HG03135 (cell line): ENCODE measurements around the gene HSCB.
"Not testable (repeated sequence)": the region's sequence is repeated elsewhere in the genome, so short reads cannot be mapped to it uniquely, and the experiment has no call there.

Experiments used
- ATAC-seq: cut with Tn5 transposase; IDR thresholded peaks from one replicate; pipeline ENCODE4 v1.9.1; 2021; ENCODE audit warnings: mild to moderate bottlenecking, moderate library complexity; ENCODE audit not compliant: unreplicated experiment

The HSCB gene

DNA sequence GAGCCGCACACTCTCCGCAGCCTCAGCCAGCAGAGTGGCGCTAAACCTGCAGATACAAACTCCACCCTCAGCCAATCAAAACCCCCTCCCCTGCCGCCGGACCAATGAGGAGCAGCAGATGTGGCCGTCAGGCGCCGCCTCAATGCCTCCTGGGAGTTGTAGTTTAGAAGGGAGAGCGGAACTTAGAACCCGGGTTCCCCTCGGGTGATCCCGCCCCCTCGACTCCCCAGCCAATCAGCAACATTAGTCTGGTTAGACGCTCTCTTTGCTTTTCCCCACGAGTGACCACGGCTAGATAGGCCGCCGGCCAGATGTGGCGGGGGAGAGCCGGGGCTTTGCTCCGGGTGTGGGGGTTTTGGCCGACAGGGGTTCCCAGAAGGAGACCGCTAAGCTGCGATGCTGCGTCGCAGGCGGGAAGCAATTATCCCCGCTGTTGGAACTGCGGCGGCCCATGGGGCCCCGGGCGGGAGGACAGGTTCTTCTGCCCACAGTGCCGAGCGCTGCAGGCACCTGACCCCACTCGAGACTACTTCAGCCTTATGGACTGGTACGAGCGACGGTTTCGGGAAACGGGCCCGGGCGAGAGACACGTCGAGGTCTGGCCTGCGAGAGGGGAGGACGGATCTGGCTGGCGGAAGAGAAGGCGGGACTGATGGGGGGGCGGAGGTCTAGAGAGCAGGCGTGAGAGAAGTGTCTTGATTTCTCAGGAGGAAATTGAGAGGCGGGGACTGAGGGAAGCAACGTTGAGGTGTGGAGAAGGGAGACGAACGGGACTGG is at the start of gene HSCB, which contains the start of gene CHEK2:
Gene HSCB (plus strand): TSS at position 255 of the 777 bp plus-strand sequence. CDS start 57 bp downstream, at position 312.
Gene CHEK2 (minus strand): TSS at position 36 of the 777 bp plus-strand sequence. CDS start 7,099 bp downstream, outside the sequence.
- peak; percentile 86 for ATAC-seq

DNA sequence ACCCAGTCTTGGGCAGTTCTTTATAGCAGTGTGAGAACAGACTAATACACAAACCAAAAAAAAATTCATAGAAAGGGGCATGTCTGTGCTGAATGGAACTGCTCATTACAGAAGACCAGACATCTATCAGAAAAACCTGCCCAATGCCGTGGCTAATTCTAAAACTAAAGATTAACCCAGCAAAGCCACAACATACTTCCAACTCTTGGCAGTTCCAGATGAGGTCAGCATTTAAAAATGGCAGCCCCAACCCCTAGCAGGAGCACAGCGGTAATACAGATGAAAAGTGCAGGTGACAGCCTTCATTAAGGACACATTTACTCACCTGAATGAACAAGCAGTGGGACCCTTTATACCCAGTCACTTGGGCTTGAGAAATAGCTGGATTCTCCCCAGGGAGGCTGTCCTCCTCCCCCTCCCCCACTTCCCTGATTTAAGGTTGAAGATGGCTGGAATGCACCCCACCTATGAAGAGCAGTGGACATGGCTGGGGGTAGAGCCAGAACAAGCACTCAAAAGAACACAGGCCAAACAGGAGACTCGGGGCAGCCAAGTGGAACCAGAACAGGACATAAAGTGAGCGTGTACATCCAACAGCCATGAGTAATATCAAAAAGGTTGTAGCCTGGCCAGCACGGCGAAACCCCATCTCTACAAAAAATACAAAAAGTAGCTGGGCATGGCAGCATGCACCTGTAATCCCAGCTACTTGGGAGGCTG is 48.6 kb upstream of the HSCB start:
- not testable (repeated sequence) for ATAC-seq

- no peak for ATAC-seq
These were observed 38.9 kb upstream of the HSCB start for GRCh38 chr22:28702891-28703290.

DNA sequence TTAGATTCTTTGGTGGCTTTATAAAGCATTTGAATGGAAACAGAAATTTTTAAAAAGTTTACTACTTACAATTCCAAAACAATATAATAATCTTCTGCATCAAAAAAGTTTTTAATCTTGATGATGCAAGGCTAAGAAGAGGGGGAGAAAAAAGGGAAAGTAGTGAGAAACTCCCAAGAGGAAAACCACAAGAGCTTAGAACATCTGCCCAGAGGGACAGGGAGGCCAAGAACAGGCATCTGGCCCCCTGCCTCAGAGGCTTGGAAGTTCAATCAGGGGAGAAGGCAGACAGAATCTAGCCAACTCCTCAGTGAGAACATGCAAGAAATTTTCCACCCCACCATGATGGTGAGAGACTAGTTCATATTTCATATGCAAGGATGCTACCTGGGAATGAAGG is 38.4 kb upstream of the HSCB start:
- no peak for ATAC-seq

DNA sequence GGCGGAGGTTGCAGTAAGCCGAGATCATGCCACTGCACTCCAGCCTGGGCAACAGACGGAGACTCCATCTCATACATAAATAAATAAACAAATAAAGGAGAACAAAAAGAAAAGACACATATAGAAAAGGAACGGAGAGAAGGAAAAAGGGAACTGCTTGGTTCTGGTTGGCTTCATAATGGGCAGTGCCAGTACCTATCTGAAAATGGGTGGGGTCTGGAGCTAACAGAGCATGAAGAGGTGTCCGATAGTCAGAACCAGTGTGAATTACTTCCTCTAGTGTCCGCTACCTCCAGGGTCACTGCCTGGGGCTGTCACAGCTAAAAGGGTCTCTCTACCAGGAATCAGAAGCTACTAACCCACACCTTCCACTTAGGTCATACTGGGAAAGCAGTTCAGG is 35.0 kb upstream of the HSCB start:
- no peak for ATAC-seq

- no peak for ATAC-seq
These were observed 31.7 kb upstream of the HSCB start for GRCh38 chr22:28710107-28710506.

- no peak for ATAC-seq
These were observed 31.2 kb upstream of the HSCB start for GRCh38 chr22:28710576-28711191.

DNA sequence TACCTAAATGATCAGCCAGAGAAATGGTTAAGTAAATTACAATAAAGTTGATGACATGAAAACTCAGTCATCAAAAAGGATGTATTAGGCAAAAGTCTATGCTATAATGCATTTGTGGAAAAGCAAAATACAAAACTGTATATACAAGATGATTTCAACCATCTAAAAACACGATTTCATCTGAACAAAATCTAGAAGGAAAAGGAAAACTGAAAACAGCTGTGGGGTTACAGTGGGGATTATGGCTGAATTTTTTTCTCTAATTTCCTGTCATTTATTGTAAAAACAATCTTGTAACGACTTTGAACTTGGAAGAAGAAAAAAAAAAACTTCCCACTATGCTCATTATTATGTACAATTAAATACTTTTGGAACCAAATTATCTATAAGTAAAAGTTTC is 30.5 kb upstream of the HSCB start:
- ATAC-seq: no peak

DNA sequence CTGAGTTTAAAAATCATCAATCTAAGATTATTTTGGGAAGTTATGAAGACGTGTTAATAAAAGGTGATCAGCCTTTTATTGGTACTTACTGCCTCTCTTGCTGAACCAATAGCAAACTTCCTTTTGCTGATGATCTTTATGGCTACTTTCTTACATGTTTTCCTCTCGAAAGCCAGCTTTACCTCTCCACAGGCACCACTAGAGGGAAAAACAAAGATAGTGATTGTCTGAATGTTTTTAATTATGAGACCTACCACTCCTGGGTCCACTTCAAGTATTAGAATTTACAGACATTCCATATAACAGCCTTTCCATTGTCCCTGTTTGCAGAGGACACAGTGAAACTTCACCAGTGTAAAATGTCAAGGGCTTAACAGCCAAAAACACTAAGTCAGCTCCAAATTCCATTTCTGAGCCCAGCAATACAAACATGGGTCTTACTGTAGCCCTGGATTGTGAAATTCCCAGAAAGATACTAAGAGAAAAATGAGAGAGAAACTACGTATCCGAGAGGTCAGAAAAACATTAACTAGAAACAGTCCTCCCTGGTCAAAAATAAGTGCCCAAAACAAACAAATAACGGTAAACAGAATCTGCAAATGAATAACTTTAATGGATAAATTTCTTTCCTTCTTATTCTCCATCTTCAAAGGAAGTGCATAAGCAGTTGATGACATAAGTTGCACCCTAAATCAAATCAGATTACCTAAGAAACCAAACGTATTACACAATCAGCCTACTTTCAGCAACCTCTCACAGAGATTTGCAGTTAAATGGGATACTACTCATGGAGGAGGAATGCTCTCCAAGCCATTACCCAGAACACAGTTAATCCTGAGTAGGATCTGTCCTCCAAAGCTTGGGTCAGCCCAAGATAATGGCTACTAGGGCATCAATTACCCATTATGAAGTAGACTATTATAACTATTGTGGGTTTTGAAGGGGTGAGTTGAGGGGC is 29.7 kb upstream of the HSCB start:
- ATAC-seq: no peak

DNA sequence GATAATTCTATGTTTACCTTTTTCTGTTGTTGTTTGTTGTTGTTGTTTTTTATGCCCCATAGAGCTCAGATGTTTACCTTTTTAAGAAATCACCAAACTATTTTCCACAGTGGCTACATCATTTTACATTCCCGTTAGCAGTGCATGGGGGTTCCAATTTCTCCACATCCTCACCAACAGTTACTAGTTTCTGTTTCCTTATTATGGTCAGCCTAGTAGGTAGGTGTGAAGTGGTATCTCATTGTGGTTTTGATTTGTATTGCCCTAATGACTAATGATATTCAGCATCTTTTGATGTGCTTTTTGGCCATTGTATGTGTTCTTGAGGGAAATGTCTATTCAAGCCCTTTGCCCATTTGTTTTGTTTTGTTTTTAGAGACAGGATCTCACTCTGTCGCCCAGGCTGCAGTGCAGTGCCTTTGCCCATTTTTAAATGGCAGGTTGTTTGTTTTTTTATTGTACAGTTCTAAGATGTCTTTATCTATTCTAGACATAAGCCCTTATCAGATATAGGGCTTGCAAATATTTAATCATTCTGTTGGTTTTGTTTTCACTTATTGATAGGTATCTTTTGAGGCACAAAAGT is 27.7 kb upstream of the HSCB start:
- no peak for ATAC-seq

DNA sequence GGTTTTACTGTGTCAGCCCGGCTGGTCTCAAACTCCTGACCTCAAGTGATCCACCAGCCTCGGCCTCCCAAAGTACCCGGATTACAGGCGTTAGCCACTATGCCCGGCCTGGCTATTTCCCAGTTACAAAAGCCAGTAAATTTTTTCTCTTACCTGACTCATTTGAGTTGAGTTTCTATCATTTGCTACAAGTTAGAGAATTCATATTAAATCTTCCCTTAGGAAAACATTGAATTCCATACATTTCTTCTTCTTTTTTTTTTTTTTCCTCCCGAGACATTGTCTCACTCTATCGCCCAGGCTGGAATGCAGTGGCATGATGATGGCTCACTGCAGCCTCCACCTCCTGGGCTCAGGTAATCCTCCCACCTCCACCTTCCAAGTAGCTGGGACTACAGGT is 26.2 kb upstream of the HSCB start:
- no peak for ATAC-seq

- ATAC-seq: no peak
These were observed 25.2 kb upstream of the HSCB start for GRCh38 chr22:28716686-28717085.

GRCh38 chr22:28718044-28718443 is 23.8 kb upstream of the HSCB start:
- no peak for ATAC-seq

DNA sequence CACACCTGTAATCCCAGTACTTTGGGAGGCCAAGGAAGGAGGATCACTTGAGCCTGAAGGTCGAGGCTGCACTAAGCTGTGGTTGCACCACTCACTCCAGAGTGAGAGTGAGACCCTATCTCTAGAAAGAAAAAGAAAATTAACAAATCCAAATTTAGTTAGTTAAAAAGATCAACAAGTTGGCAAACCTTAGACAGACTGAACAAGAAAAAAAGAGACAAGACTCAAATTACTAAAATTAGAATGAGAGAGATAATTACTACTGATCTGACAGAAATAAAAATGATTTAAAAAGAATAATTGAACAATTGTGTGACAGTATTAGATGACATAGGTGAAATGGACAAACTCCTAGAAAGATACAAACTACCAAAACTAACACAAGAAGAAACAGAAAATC is 13.8 kb upstream of the HSCB start:
- no peak for ATAC-seq

- ATAC-seq: no peak
These were observed 13.1 kb upstream of the HSCB start for GRCh38 chr22:28728621-28729313.

GRCh38 chr22:28730179-28730578 is 11.7 kb upstream of the HSCB start:
- no peak for ATAC-seq

GRCh38 chr22:28734393-28734792 is 7.4 kb upstream of the HSCB start:
- no peak for ATAC-seq

DNA sequence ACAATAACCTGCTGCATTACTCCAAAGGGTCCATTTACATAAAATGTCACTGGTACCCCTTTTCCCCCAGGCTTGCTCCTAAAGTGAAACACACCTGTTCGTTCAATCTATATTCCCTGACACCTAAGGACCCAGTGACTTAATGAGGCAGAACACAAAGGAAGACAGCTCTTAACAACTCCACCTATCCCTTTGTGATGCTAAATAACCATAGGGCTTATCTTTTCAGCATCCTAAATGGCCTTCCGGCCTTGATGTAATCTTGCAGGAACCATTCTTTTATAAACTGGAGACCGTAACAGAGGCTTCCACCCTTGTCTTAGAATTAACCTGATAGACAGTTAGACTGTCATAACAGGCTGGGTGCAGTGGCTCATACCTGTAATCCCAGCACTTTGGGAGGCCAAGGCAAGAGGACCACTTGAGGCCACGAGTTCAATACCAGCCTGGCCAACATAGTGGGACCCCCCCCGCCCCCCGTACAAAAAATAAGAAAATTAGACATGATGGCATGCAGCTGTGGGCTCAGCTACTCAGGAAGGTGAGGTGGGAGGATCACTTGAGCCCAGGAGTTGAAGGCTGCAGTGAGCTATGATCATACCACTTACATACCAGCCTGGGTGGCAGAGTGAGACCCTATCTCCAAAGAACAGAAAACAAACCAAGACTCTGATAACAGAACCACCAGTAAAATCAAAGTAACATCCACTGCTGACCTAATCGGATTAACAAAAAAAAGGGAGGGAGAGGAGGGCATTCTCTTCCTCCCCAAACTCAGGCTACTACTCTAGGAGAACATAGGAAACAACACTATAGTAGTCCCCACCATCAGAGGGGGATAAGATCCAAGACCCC is 5.3 kb upstream of the HSCB start:
- ATAC-seq: no peak

DNA sequence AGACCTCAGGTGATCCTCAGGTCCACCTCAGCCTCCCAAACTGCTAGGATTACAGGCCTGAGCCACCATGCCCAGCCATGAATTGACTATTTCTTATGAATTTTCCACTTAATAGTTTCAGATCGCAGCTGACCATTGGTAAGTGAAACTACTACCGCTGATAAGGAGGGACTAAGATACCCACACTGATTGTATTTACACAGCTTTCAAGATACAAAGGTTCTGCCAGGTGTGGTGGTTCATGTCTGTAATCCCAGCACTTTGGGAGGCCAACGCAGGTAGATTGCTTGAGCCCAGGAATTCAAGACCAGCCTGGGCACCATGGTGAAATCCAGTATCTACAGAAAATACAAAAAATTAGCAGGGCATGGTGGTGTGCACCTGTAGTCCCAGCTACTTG is 4.1 kb upstream of the HSCB start:
- ATAC-seq: no peak
